KMS-11 (cell line): ENCODE data around the gene DUOXA1.
"Not testable (repeated sequence)": the region's sequence is repeated elsewhere in the genome, so short reads cannot be mapped to it uniquely, and the experiment has no call there.

Source experiments
- H2AFZ ChIP-seq: fragments of 200-600 bp; sonication (generic); 2 replicates; pipeline ENCODE4 v1.6.1; 2016; ENCODE audit warnings: antibody characterized with exemption, mixed run types, low read depth
- H3K27ac ChIP-seq: fragments of 200-600 bp; sonication (generic); 2 replicates; pipeline ENCODE4 v1.6.1; 2016; ENCODE audit warnings: mild to moderate bottlenecking, mixed run types
- H3K27me3 ChIP-seq: fragments of 200-600 bp; sonication (generic); 2 replicates; pipeline ENCODE4 v1.6.1; 2017; ENCODE audit warnings: mild to moderate bottlenecking, low read depth, mixed run types, moderate library complexity; ENCODE audit not compliant: insufficient read depth
- H3K36me3 ChIP-seq: fragments of 200-600 bp; sonication (generic); 2 replicates; pipeline ENCODE4 v1.6.1; 2017; ENCODE audit warnings: mild to moderate bottlenecking, mixed run types; ENCODE audit not compliant: insufficient read depth
- H3K4me1 ChIP-seq: fragments of 200-600 bp; sonication (generic); 2 replicates; pipeline ENCODE4 v1.6.1; 2016; ENCODE audit warnings: mild to moderate bottlenecking, low read depth, mixed run types; ENCODE audit not compliant: poor library complexity, severe bottlenecking
- H3K4me2 ChIP-seq: fragments of 200-600 bp; sonication (generic); 2 replicates; pipeline ENCODE4 v1.7.0; 2016; ENCODE audit warnings: mild to moderate bottlenecking, mixed run types
- H3K4me3 ChIP-seq: fragments of 200-600 bp; sonication (generic); IDR thresholded peaks from 2 replicates; pipeline ENCODE4 v1.6.1; 2017; ENCODE audit warnings: low read depth, low read length, mixed read lengths; ENCODE audit not compliant: insufficient read depth
- H3K79me2 ChIP-seq: fragments of 200-600 bp; sonication (generic); 2 replicates; pipeline ENCODE4 v1.6.1; 2016; ENCODE audit warnings: low read depth, mixed run types; ENCODE audit not compliant: insufficient read depth
- H3K9ac ChIP-seq: fragments of 200-600 bp; sonication (generic); 2 replicates; pipeline ENCODE4 v1.6.1; 2016; ENCODE audit warnings: mild to moderate bottlenecking, mixed run types
- H4K20me1 ChIP-seq: fragments of 200-600 bp; sonication (generic); 2 replicates; pipeline ENCODE4 v1.6.1; 2016; ENCODE audit warnings: mild to moderate bottlenecking, mixed run types; ENCODE audit not compliant: insufficient read depth

DUOXA1 gene

DNA sequence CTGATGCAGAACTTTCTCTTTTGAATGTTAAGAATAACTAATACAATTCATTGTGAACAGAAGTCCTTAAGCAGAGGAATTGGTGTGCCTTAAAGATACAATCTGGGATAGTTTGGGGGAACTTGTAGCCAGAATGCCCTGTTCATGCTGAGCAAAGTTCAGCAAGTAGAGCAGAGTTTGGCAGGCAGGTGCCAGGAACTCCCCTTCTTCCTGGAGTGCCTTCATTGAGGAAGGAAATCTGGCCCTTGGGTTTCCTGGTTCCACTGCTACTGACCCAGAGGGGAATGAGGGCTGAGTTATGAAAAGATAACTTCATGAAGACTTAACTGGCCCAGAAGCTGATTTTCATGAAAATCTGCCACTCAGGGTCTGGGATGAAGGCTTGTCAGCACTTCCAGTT lies 56.1 kb downstream of the DUOXA1 start:
- not testable (repeated sequence) for H3K36me3 ChIP-seq, H3K27me3 ChIP-seq, H3K79me2 ChIP-seq, H3K27ac ChIP-seq, H2AFZ ChIP-seq, H3K4me1 ChIP-seq, H3K9ac ChIP-seq, H3K4me3 ChIP-seq, H3K4me2 ChIP-seq, H4K20me1 ChIP-seq

DNA sequence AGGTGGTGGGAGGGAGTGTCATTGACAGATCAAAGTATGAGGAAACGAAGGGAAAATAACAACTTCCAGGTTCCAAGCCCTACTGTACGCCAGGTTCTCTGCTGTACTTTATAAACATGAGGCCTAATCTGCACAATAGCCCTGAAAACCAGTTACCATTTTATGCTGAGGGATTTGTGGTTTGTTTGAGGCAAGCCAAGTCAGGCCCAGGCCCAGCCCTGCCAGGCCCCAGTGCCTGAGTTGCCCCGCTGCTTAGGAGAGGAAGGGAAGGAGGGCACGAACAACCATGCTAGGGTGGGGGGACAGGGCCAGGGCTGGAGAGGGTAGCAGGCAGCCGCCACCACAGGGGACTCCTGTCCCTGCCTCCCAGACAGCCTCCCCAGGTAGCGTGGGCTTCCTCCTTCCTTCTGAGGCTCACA lies 59.7 kb downstream of the DUOXA1 start:
- H3K27ac ChIP-seq, H4K20me1 ChIP-seq, H3K79me2 ChIP-seq, H3K4me3 ChIP-seq, H3K4me1 ChIP-seq, H3K4me2 ChIP-seq, H3K36me3 ChIP-seq, H3K9ac ChIP-seq, H2AFZ ChIP-seq, H3K27me3 ChIP-seq: not testable (repeated sequence)
